Left ventricle myocardium inferior (tissue), 1 donor: ENCODE measurements around the gene KCNH6. TPM values are rescaled to one million over a fixed set of nuclear protein-coding genes. Genes with fewer than 3 reads are reported as not detected.

Experiments used
- DNase-seq: peaks from one replicate; pipeline ENCODE4 v3.0.0-alpha.2; 2020
- H3K27ac ChIP-seq: fragments of 200-600 bp; replicated peaks from 2 replicates; pipeline ENCODE4 v1.8.0; 2021
- H3K27me3 ChIP-seq: fragments of 200-600 bp; 2 replicates; pipeline ENCODE4 v1.8.0; 2021; ENCODE audit warnings: low read depth
- H3K36me3 ChIP-seq: fragments of 200-600 bp; 2 replicates; pipeline ENCODE4 v1.8.0; 2021
- H3K4me1 ChIP-seq: fragments of 200-600 bp; 2 replicates; pipeline ENCODE4 v1.8.0; 2021
- H3K4me3 ChIP-seq: fragments of 200-600 bp; 2 replicates; pipeline ENCODE4 v1.8.0; 2021; ENCODE audit warnings: mild to moderate bottlenecking, moderate library complexity
- H3K9me3 ChIP-seq: fragments of 200-600 bp; replicated peaks from 2 replicates; pipeline ENCODE4 v1.8.0; 2021
- CTCF ChIP-seq: fragments of 200-600 bp; IDR thresholded peaks from 2 replicates; pipeline ENCODE4 v1.8.0; 2021; ENCODE audit warnings: antibody characterized with exemption, mild to moderate bottlenecking, borderline replicate concordance
- intact Hi-C: fragments of 100-400 bp; cut with micrococcal nuclease; formaldehyde crosslinking; loops from one replicate; pipeline ENCODE4 v1.11.0; 2022
- total RNA-seq: library from RNA; stranded (reverse); fragmentation: NEBNext Ultra II Directional; extraction: Animal tissue kit (Norgen Biotek cat#: 25700); gene quantifications from one replicate; pipeline ENCODE4 v1.2.1, GENCODE V29; 2021
- donor health status: DM: no; HTN: yes; CAD: no; lungs with severe emphysema.

KCNH6 gene
- total RNA-seq, 1 donor from 2014 or later, result not detected

- no peak for DNase-seq
- H3K27ac ChIP-seq, result no peak overlapping the region
- H3K9me3 ChIP-seq, result no peaks in the 10 kb centered on the region
- intact Hi-C loops, result no loop called here
- H3K4me1 ChIP-seq, result no peaks in the 10 kb centered on the region
- H3K36me3 ChIP-seq, result no peaks in the 10 kb centered on the region
- H3K4me3 ChIP-seq, result no peak overlapping the region
- H3K27me3 ChIP-seq, result peaks cover 15% of the 10 kb centered on the region
- TF ChIP-seq CTCF, result peak; percentile 17
Measured at GRCh38 chr17:63497708-63498483, 25.3 kb upstream of the KCNH6 start.

GRCh38 chr17:63498626-63499195, 24.4 kb upstream of the KCNH6 start:
- no peak overlapping the region for H3K27ac ChIP-seq
- no peak for DNase-seq
- no peaks in the 10 kb centered on the region for H3K9me3 ChIP-seq
- no peak overlapping the region for H3K4me3 ChIP-seq
- no peak for TF ChIP-seq CTCF
- H3K27me3 ChIP-seq, result peaks cover 19% of the 10 kb centered on the region
- no peaks in the 10 kb centered on the region for H3K36me3 ChIP-seq
- no peaks in the 10 kb centered on the region for H3K4me1 ChIP-seq
- intact Hi-C loops, result no loop called here

GRCh38 chr17:63500543-63501390, 22.4 kb upstream of the KCNH6 start:
- Histone ChIP-seq H3K27ac (no peak overlapping the region), H3K4me1 (no peaks in the 10 kb centered on the region), H3K9me3 (no peaks in the 10 kb centered on the region), H3K4me3 (no peak overlapping the region), H3K36me3 (no peaks in the 10 kb centered on the region), H3K27me3 (peaks cover 39% of the 10 kb centered on the region)
- intact Hi-C loops, result no loop called here
- no peak for TF ChIP-seq CTCF
- no peak for DNase-seq

GRCh38 chr17:63503341-63503705, 19.8 kb upstream of the KCNH6 start:
- H3K4me3 ChIP-seq, result no peak overlapping the region
- no peak overlapping the region for H3K27ac ChIP-seq
- no peaks in the 10 kb centered on the region for H3K36me3 ChIP-seq
- no peaks in the 10 kb centered on the region for H3K4me1 ChIP-seq
- peaks cover 65% of the 10 kb centered on the region for H3K27me3 ChIP-seq
- no peak for TF ChIP-seq CTCF
- intact Hi-C loops, result no loop called here
- DNase-seq, result no peak
- H3K9me3 ChIP-seq, result no peaks in the 10 kb centered on the region

- DNase-seq, result no peak
- H3K36me3 ChIP-seq, result no peaks in the 10 kb centered on the region
- no peaks in the 10 kb centered on the region for H3K9me3 ChIP-seq
- H3K27me3 ChIP-seq, result peaks cover 73% of the 10 kb centered on the region
- intact Hi-C loops, result no loop called here
- H3K27ac ChIP-seq, result no peak overlapping the region
- no peak for TF ChIP-seq CTCF
- H3K4me1 ChIP-seq, result no peaks in the 10 kb centered on the region
- no peak overlapping the region for H3K4me3 ChIP-seq
Measured at GRCh38 chr17:63504261-63504660, 18.9 kb upstream of the KCNH6 start.
